Loucy (cell line): ENCODE results near the gene PLXNB1.

Experiments used
- EZH2phosphoT487 ChIP-seq: fragments of 200-600 bp; IDR thresholded peaks from 2 replicates; pipeline ENCODE4 v1.6.1; 2018; ENCODE audit warnings: antibody characterized with exemption, mild to moderate bottlenecking, moderate library complexity, borderline replicate concordance
- TF ChIP-seq, protein P1 (sequence below): fragments of 200-600 bp; sonication (generic); conservative IDR thresholded peaks from 2 replicates; pipeline ENCODE4 v1.5.1; 2014; ENCODE audit warnings: mild to moderate bottlenecking, antibody characterized with exemption, low read length

GRCh38 chr3:48430708-48431101 is 819 bp upstream of the PLXNB1 start:
- TF ChIP-seq, protein P1, sequence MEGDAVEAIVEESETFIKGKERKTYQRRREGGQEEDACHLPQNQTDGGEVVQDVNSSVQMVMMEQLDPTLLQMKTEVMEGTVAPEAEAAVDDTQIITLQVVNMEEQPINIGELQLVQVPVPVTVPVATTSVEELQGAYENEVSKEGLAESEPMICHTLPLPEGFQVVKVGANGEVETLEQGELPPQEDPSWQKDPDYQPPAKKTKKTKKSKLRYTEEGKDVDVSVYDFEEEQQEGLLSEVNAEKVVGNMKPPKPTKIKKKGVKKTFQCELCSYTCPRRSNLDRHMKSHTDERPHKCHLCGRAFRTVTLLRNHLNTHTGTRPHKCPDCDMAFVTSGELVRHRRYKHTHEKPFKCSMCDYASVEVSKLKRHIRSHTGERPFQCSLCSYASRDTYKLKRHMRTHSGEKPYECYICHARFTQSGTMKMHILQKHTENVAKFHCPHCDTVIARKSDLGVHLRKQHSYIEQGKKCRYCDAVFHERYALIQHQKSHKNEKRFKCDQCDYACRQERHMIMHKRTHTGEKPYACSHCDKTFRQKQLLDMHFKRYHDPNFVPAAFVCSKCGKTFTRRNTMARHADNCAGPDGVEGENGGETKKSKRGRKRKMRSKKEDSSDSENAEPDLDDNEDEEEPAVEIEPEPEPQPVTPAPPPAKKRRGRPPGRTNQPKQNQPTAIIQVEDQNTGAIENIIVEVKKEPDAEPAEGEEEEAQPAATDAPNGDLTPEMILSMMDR, result no peak
- no peak for TF ChIP-seq EZH2phosphoT487
